ENCODE data around the gene PHAF1. TPM values are rescaled to one million over a fixed set of nuclear protein-coding genes. Genes with fewer than 3 reads are reported as not detected.
A peak's percentile ranks its signal among the peaks of the same experiment; 100 is the strongest.

The PHAF1 gene
- total and polyA plus RNA-seq, 2 of the 13 experiments (the other 11 are each of a cell fraction or from before 2014, with no cell fraction given) = 48.3 to 174 TPM

- TF ChIP-seq ZNF501 (CRISPR knock-in tag; IDR thresholded peaks at IDR 0.05) = peak; percentile 63; the same call in 1 of the 2 replicates
- peak; percentile 95 for TF ChIP-seq ZNF766 (CRISPR knock-in tag; IDR thresholded peaks at IDR 0.05; ENCODE audit: borderline replicate concordance)
- TF ChIP-seq HNRNPH1 (optimal IDR thresholded peaks at IDR 0.05; ENCODE audit: low read depth, low read length) = no peak
- TF ChIP-seq GATA4 (IDR thresholded peaks at IDR 0.05; ENCODE audit: borderline replicate concordance, low read depth) = no peak
- TF ChIP-seq ZNF772 (CRISPR knock-in tag; IDR thresholded peaks at IDR 0.05) = no peak; the same call in 1 of the 2 replicates
- TF ChIP-seq ATAD3A (CRISPR knock-in tag; IDR thresholded peaks at IDR 0.05) = no peak
- no peak for TF ChIP-seq NAIF1 (CRISPR knock-in tag; IDR thresholded peaks at IDR 0.05; ENCODE audit: borderline replicate concordance)
- TF ChIP-seq PLSCR1 (CRISPR knock-in tag; IDR thresholded peaks at IDR 0.05; ENCODE audit: borderline replicate concordance) = no peak
- TF ChIP-seq HMGA1 (CRISPR knock-in tag; conservative IDR thresholded peaks at IDR 0.05) = no peak
- TF ChIP-seq ZUFSP (CRISPR knock-in tag; IDR thresholded peaks at IDR 0.05; ENCODE audit: borderline replicate concordance) = no peak
- TF ChIP-seq ZBTB7B (CRISPR knock-in tag; IDR thresholded peaks at IDR 0.05) = peak; percentile 56; the same call in 1 of the 2 replicates
- TF ChIP-seq GATAD2A (CRISPR knock-in tag; IDR thresholded peaks at IDR 0.05) = 0 out of 2 replicates have a peak, but pooled peaks have one; percentile 23
- TF ChIP-seq CERS6 (CRISPR knock-in tag; IDR thresholded peaks at IDR 0.05) = no peak
- TF ChIP-seq ZNF670 (CRISPR knock-in tag; IDR thresholded peaks at IDR 0.05; ENCODE audit: borderline replicate concordance) = peak; percentile 57; the same call in 1 of the 2 replicates
- TF ChIP-seq NFE2L2 (IDR thresholded peaks at IDR 0.05; ENCODE audit: low read length) = no peak
- peak; percentile 96 for TF ChIP-seq UBTF (CRISPR knock-in tag; IDR thresholded peaks at IDR 0.05)
- no peak for TF ChIP-seq ZNF382 (CRISPR knock-in tag; IDR thresholded peaks at IDR 0.05; ENCODE audit: borderline replicate concordance)
- TF ChIP-seq NR2C2 (CRISPR knock-in tag; IDR thresholded peaks at IDR 0.05; ENCODE audit: borderline replicate concordance) = peak; percentile 77
- TF ChIP-seq RBFOX2 (IDR thresholded peaks at IDR 0.05; ENCODE audit: low read depth, low read length) = 0 out of 2 replicates have a peak, but pooled peaks have one; percentile 35
- TF ChIP-seq PATZ1 (CRISPR knock-in tag; IDR thresholded peaks at IDR 0.05) = peak; percentile 92
- TF ChIP-seq ZFP91 (CRISPR knock-in tag; IDR thresholded peaks at IDR 0.05; ENCODE audit: borderline replicate concordance) = peak; percentile 85; the same call in 1 of the 2 replicates
These were observed 54.9 kb downstream of the PHAF1 start, which contains the start of gene HSF4 (continued) for GRCh38 chr16:67164599-67165061.

Measured in HepG2 (cell line).